HCT116 (cell line): ENCODE results near the gene MST1.

ENCODE experiments used
- EZH2phosphoT487 ChIP-seq: fragments of 200-600 bp; IDR thresholded peaks from 2 replicates; pipeline ENCODE4 v1.6.1; 2018; ENCODE audit warnings: antibody characterized with exemption, borderline replicate concordance
- TF ChIP-seq, protein P1 (sequence below), 3 experiments: fragments of 200-600 bp in 1 of 3; sonication (generic) in 1 of 3; IDR thresholded peaks in 2 of 3; conservative IDR thresholded peaks in 1 of 3; 2 replicates each; pipeline ENCODE4 v1.5.1; 2012 to 2017; ENCODE audit warnings: low read depth in 2 of 3, low read length in 2 of 3, antibody characterized with exemption in 1 of 3, borderline replicate concordance in 1 of 3, control low read depth in 1 of 3, mild to moderate bottlenecking in 1 of 3, mixed read lengths in 1 of 3, mixed run types in 1 of 3, moderate library complexity in 1 of 3; ENCODE audit not compliant: insufficient read depth in 1 of 3

DNA sequence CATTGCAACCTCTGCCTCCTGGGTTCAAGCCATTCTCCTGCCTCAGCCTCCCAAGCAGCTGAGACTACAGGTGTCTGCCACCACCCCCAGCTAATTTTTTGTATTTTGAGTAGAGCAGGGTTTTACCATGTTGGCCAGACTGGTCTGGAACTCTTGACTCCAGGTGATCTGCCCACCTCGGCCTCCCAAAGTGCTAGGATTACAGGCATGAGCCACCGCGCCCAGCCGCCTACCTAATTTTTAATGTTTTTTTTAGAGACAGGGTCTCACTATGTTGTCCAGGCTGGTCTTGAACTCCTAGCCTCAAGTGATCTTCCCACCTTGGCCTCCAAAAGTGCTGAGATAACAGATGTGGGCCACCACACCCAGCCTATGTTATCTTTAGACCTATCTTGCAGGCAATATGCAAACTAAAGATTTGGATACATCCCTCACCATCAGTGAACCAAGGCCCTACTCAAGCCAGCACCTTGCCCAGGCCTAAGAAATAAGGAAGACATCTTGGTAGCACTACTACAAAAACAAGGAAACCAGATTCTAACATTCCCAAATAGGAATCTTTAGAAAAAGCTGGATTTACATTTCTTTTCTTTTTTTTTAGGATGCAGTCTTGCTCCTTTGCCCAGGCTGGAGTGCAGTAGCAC is 40.8 kb upstream of the MST1 start:
- TF ChIP-seq EZH2phosphoT487 = no peak
- TF ChIP-seq, protein P1, sequence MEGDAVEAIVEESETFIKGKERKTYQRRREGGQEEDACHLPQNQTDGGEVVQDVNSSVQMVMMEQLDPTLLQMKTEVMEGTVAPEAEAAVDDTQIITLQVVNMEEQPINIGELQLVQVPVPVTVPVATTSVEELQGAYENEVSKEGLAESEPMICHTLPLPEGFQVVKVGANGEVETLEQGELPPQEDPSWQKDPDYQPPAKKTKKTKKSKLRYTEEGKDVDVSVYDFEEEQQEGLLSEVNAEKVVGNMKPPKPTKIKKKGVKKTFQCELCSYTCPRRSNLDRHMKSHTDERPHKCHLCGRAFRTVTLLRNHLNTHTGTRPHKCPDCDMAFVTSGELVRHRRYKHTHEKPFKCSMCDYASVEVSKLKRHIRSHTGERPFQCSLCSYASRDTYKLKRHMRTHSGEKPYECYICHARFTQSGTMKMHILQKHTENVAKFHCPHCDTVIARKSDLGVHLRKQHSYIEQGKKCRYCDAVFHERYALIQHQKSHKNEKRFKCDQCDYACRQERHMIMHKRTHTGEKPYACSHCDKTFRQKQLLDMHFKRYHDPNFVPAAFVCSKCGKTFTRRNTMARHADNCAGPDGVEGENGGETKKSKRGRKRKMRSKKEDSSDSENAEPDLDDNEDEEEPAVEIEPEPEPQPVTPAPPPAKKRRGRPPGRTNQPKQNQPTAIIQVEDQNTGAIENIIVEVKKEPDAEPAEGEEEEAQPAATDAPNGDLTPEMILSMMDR (IDR thresholded peaks at IDR 0.05 in 2 of 3, conservative IDR thresholded peaks at IDR 0.05 in 1 of 3; ENCODE audit: borderline replicate concordance in 1 of 3, insufficient read depth in 1 of 3, low read depth in 2 of 3, low read length in 2 of 3) = no peak
